ENCODE results near the gene TMEM45A.

- TF ChIP-seq, protein P1, sequence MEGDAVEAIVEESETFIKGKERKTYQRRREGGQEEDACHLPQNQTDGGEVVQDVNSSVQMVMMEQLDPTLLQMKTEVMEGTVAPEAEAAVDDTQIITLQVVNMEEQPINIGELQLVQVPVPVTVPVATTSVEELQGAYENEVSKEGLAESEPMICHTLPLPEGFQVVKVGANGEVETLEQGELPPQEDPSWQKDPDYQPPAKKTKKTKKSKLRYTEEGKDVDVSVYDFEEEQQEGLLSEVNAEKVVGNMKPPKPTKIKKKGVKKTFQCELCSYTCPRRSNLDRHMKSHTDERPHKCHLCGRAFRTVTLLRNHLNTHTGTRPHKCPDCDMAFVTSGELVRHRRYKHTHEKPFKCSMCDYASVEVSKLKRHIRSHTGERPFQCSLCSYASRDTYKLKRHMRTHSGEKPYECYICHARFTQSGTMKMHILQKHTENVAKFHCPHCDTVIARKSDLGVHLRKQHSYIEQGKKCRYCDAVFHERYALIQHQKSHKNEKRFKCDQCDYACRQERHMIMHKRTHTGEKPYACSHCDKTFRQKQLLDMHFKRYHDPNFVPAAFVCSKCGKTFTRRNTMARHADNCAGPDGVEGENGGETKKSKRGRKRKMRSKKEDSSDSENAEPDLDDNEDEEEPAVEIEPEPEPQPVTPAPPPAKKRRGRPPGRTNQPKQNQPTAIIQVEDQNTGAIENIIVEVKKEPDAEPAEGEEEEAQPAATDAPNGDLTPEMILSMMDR (IDR thresholded peaks at IDR 0.05) = no peak
- TF ChIP-seq POLR2A (IDR thresholded peaks at IDR 0.05) = no peak
Measured at GRCh38 chr3:100521439-100521845, 29.0 kb downstream of the TMEM45A start.
